SW480 (cell line): Measurements from ENCODE around the gene C7orf57.

Source experiments
- DNase-seq: peaks from one replicate; pipeline ENCODE4 v3.0.0-alpha.2; 2016; ENCODE audit warnings: low spot score

Gene C7orf57

GRCh38 chr7:48109848-48110663, 74.7 kb downstream of the C7orf57 start:
- DNase-seq: peak; percentile 82

GRCh38 chr7:48110868-48111267, 75.5 kb downstream of the C7orf57 start:
- no peak for DNase-seq
